ENCODE results near the gene HOXA13.
A peak's percentile ranks its signal among the peaks of the same experiment; 100 is the strongest.

Gene HOXA13

DNA sequence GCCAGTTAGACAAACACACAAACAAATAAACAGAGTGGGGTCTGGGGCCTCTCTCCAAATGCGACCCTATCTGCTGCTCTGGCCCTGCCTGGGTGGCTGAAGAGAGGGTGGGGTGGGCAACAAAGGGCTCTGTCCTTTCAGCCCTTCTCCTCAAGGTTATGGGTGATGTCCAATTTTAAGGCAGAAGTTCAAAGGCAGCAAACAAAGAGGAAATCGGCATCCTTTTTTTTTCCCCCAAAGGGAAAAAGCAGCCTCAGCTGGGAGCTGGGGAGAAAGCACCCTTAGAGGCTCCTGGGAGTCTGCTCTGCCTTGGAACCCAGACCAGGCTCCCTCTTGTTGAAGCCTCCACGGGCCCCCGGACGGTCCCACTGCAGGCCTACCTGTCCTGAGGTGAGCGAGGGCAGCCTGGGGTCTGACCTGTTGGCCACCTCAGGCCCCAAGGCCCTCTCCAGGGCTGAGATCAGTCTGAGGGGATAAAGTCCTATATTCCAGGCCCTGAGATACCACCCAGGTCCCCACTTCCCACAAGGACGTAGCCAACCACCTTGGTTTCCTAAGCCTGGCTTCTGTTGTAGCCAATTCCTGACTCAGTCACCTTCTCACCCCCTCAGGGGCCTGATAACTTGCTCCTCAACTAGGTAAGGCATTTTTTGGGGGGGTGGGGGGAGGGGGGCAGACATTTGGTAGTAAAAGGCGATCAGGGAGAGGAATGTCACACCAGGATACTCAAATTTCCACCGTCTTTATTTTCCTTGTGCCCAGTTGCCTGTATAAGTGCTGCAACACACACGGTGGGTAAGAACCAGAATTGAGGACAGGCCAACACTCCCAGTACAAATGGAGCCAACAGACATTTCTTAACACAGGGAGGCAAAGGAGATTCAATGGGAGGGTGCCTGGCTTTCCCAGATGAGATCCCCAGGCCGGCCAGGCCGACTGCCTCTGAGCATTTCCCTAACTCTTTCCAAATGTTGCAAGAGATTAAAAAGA is 19.2 kb downstream of the HOXA13 start:
- DNase-seq = no peak

GRCh38 chr7:27179503-27180430 is 20.1 kb downstream of the HOXA13 start:
- peak; percentile 54 for DNase-seq

- DNase-seq = no peak
These were observed 20.9 kb downstream of the HOXA13 start for GRCh38 chr7:27179030-27179429.

GRCh38 chr7:27178366-27178765 is 21.5 kb downstream of the HOXA13 start:
- DNase-seq = no peak

- no peak for DNase-seq
These were observed 22.0 kb downstream of the HOXA13 start for GRCh38 chr7:27177795-27178320.

- DNase-seq = no peak
These were observed 22.7 kb downstream of the HOXA13 start for GRCh38 chr7:27176962-27177794.

- DNase-seq = no peak
These were observed 23.4 kb downstream of the HOXA13 start for GRCh38 chr7:27176524-27176845.

GRCh38 chr7:27175626-27176523 is 24.0 kb downstream of the HOXA13 start:
- DNase-seq = no peak

- DNase-seq = peak; percentile 75
These were observed 24.8 kb downstream of the HOXA13 start for GRCh38 chr7:27174874-27175625.

- DNase-seq = peak; percentile 58
These were observed 25.7 kb downstream of the HOXA13 start, which contains the start of gene HOXA10 for GRCh38 chr7:27173956-27174873. Gene HOXA10, minus strand, starts transcription at chr7:27174320. Its CDS starts 14 bp downstream, at chr7:27174306.

- peak; percentile 9 for DNase-seq
These were observed 26.4 kb downstream of the HOXA13 start for GRCh38 chr7:27173511-27173955.

DNA sequence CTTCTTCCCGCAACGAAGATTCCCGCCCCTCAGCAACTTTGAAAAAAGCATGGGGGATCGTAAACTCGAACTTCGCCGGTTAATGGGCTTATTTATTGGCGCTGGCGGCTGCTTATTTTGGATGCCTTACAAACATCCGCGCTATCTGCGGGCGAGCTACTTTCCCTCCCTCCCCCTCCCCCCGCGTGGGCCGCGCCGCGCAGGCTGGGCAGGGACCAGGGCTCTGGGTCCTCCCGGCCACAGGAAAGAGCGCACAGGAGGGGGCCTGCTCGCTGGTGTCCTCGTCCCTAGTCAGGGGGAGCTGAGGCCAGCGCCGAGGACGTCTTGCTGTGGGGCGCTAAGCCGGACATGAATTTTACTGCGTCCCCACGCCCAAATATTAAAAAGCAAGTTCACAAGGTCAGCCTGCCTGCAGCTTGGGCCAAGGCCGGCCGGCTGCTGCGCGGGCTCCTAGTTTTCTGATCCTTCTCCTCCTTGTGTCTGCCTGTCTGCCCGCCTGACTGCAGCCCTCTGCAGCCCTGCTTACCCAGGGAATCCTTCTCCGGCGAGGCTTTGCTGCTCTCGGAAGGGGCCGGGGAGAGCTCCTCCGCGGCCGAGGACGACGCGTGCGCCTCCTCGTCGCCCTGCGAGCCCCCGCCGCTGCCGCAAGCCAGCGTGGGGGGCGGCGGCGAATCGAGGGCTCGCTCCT is 26.9 kb downstream of the HOXA13 start:
- DNase-seq = peak; percentile 62

- peak; percentile 36 for DNase-seq
These were observed 27.5 kb downstream of the HOXA13 start for GRCh38 chr7:27172315-27172774.

- peak; percentile 91 for DNase-seq
These were observed 28.1 kb downstream of the HOXA13 start for GRCh38 chr7:27171637-27172314.

DNA sequence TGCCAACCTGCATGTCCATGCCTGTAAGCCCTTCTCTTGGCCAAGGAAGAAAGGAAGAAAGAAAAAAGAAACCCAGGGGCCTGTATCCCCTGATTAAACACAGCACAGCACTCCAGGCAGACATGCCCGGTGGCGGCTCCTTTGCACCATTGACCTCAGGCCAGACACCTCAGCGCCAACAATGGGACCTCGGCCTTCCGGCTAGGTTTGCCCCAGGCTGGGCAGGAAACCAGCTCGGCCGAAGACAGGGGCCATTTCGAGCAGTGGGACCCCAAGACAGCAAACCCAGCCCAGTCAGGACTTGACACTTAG is 28.6 kb downstream of the HOXA13 start:
- peak; percentile 76 for DNase-seq

GRCh38 chr7:27170426-27171324 is 29.2 kb downstream of the HOXA13 start:
- no peak for DNase-seq

Data from NCI-H510A treated with DMSO at 0.1 percent for 48 hours (cell line).